K562 (cell line): ENCODE measurements around the gene ACSS2. TPM values are rescaled to one million over a fixed set of nuclear protein-coding genes. Genes with fewer than 3 reads are reported as not detected.
A peak's percentile ranks its signal among the peaks of the same experiment; 100 is the strongest.

Source experiments
- CBX8 ChIP-seq: fragments of 200-600 bp; sonication (generic); IDR thresholded peaks from 2 replicates; pipeline ENCODE4 v1.6.1; 2012; ENCODE audit warnings: borderline replicate concordance, mixed run types, low read depth, mild to moderate bottlenecking, moderate library complexity, mixed read lengths, low read length, control low read depth, inconsistent platforms; ENCODE audit not compliant: poor library complexity, severe bottlenecking; ENCODE audit errors: extremely low read depth
- CREB5 ChIP-seq: fragments of 250-450 bp; sonication (Bioruptor Pico); IDR thresholded peaks from 2 replicates; pipeline ENCODE4 v1.5.0; 2020; ENCODE audit warnings: mild to moderate bottlenecking
- CUX1 ChIP-seq: fragments of 200-800 bp; sonication (Bioruptor generic); IDR thresholded peaks from 2 replicates; pipeline ENCODE4 v1.6.1; 2016; ENCODE audit warnings: missing genetic modification characterization, missing compliant biosample characterization
- FOXP4 ChIP-seq: sonication (generic); formaldehyde crosslinking; IDR thresholded peaks from 2 replicates; pipeline ENCODE4 v1.8.0; 2022; ENCODE audit warnings: mild to moderate bottlenecking, missing genetic modification reagents, borderline replicate concordance
- GTF2A2 ChIP-seq: IDR thresholded peaks from 2 replicates; pipeline ENCODE4 v1.6.1; 2016; ENCODE audit warnings: mild to moderate bottlenecking, missing genetic modification characterization, missing compliant biosample characterization
- HMBOX1 ChIP-seq: sonication (generic); IDR thresholded peaks from 2 replicates; pipeline ENCODE4 v1.6.1; 2016
- ZBED1 ChIP-seq: IDR thresholded peaks from 2 replicates; pipeline ENCODE4 v1.6.1; 2014
- ZBTB26 ChIP-seq: fragments of 450-650 bp; formaldehyde crosslinking; IDR thresholded peaks from 2 replicates; pipeline ENCODE4 v1.4.0; 2022; ENCODE audit warnings: missing genetic modification characterization
- ZBTB33 ChIP-seq: sonication (generic); formaldehyde crosslinking; IDR thresholded peaks from 2 replicates; pipeline ENCODE4 v1.8.1; 2023; ENCODE audit warnings: mild to moderate bottlenecking, missing genetic modification reagents
- ZNF23 ChIP-seq: fragments of 250-450 bp; sonication (Bioruptor Pico); IDR thresholded peaks from 2 replicates; pipeline ENCODE4 v1.4.0; 2020; ENCODE audit warnings: mild to moderate bottlenecking
- ZNF551 ChIP-seq: fragments of 250-450 bp; sonication (Bioruptor Pico); IDR thresholded peaks from 2 replicates; pipeline ENCODE4 v1.5.0; 2021; ENCODE audit warnings: mild to moderate bottlenecking, moderate library complexity
- ZNF79 ChIP-seq: fragments of 250-450 bp; sonication (Bioruptor Pico); IDR thresholded peaks from 2 replicates; pipeline ENCODE4 v1.4.0; 2020; ENCODE audit warnings: low read depth, mild to moderate bottlenecking, moderate library complexity
- polyA plus RNA-seq, 8 experiments: library from polyadenylated mRNA; depleted of rRNA in 4 of 8; stranded (reverse) in 5 of 8; unstranded in 3 of 8; fragments of >200 nt; fragmentation: Nextera tagmentation in 2 of 8; fragmentation: Illumina TruSeq in 1 of 8; extraction: Ambion mirVana in 2 of 8; extraction: Trizol in 1 of 8; gene quantifications; 2 replicates each; pipeline versions ENCODE4 v1.2.1 to v1.2.3, GENCODE V29; 2011 to 2014; ENCODE audit warnings: inconsistent platforms in 1 of 8, missing spikeins in 1 of 8
- total RNA-seq, 7 experiments: library from RNA; depleted of rRNA in 6 of 7; stranded (reverse); fragments of >200 nt in 6 of 7; fragmentation: Illumina TruSeq in 2 of 7; extraction: Trizol in 2 of 7; gene quantifications; 2 replicates each; pipeline versions ENCODE4 v1.2.1 to v1.2.3, GENCODE V29; 2011 to 2021; ENCODE audit warnings: low replicate concordance in 1 of 7

The ACSS2 gene
- total and polyA plus RNA-seq, 9 of the 15 experiments (the other 6 are each of a cell fraction or from before 2014, with no cell fraction given), result 21.9 to 246 (median 66.2) TPM

GRCh38 chr20:34875642-34876405 lies 588 bp upstream of the ACSS2 start (continued):
- TF ChIP-seq ZBTB26 (CRISPR knock-in tag) (no peak), ZNF551 (no peak), ZBTB33 (no peak), HMBOX1 (peak; percentile 39; the same call in 1 of the 2 replicates), GTF2A2 (tag) (no peak), CBX8 (no peak), CREB5 (CRISPR knock-in tag) (no peak), ZBED1 (no peak), FOXP4 (CRISPR knock-in tag) (no peak), ZNF23 (no peak), ZNF79 (CRISPR knock-in tag) (no peak), CUX1 (no peak)
